Activated CD4-positive, alpha-beta T cell treated with anti-CD3 and anti-CD28 coated beads, Interleukin-2, Interleukin-4, amounts not matched to agents 100 ng/mL and 50 ng/mL, durations not matched to agents 16 hours and 8 hours (primary cell): Measurements from ENCODE around the gene LIMA1.
A peak's percentile ranks its signal among the peaks of the same experiment; 100 is the strongest.
"Not testable (repeated sequence)": the region's sequence is repeated elsewhere in the genome, so short reads cannot be mapped to it uniquely, and the experiment has no call there.

Source experiments
- DNase-seq: peaks from one replicate; pipeline ENCODE4 v3.0.0-alpha.2; 2020; ENCODE audit warnings: low spot score

LIMA1 gene

GRCh38 chr12:50247665-50248064 is 35.7 kb downstream of the LIMA1 start:
- not testable (repeated sequence) for DNase-seq

GRCh38 chr12:50246873-50247612 is 36.3 kb downstream of the LIMA1 start:
- peak; percentile 89 for DNase-seq

DNA sequence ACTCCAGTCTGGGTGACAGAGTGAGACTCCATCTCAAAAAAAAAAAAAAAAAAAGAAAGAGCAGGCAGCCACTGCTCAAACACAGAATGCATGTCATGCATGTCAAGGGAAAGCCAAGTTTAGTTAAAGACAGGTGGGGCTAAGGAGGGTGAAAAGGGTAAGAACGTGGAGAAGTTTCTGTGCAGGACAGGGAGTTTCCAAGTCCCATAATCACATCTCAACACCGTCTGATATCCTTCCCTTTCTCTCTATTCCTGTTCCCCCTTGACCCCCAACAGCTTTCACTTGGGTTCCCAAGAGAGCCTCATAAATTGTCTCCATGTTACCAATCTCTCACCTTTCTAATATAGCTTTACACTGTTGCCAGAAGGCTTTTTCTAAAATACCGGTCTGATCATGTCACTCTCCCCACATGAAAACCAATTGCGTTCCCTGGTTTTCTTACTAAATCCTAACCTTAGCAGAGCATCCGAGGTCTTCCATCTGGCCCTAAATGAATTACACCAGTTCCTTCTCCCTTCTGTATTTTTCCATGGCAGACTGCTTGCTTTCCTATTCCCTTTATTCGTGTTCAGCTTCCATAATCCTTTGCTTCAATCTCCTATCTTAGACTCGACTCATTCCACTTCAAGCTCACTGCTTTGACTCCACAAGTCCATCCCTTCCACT is 37.0 kb downstream of the LIMA1 start:
- DNase-seq: no peak

DNA sequence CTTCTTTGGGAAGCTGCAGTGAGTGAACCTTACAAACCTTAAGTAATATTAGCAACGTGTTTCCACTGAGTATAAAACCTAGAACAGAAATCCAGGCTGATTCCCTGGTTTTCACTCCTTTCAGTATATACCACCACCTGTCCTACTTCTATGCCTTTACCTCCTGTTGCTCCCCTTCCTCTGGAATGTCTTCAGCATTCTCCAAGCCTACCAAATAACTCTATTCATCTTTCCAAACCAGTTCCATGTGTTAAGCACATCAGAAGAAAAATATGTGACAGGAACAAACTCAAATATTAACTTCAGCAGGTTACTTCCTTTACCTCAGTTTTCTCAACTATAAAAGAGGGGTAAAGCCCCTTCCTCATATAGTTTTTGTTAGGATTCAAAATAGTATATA is 39.8 kb downstream of the LIMA1 start:
- DNase-seq: no peak

DNA sequence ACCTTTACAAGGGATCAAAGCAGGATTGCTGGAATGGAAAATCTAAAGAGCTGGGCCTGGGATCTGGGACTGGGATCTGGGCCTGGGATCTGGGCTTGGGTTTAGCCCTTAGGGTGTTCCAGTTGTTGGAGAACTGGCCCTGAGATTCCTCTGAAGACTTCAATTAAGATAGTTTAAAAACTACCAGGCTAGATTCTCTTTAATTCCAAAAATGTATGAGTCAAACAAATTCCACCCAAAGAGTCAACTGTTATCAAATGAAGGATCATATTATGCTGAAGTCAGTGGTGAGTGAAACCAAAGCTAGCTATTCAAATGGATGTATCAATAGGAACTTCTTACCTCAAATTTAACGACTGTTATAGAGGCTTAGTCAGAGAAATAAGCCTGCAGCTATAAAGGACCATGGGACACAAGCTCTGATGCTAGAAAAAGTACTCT is 40.5 kb downstream of the LIMA1 start:
- DNase-seq: no peak

GRCh38 chr12:50241178-50241577 is 42.1 kb downstream of the LIMA1 start:
- DNase-seq: no peak

DNA sequence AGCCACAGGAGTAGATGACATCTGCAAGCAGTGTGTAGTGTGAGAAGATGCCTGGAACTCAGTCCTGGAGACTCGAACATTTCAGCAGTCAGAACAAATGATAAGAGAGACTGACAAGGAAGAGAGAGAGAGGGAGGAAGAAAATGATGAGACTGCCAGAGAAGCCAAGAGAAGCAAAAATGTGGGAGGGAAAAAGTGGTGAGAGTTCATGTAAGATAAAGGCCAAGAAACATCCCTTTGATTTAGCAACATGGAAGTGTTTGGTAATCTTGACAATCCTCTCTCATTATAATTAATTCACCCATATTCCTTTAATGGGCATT is 42.6 kb downstream of the LIMA1 start:
- no peak for DNase-seq

DNA sequence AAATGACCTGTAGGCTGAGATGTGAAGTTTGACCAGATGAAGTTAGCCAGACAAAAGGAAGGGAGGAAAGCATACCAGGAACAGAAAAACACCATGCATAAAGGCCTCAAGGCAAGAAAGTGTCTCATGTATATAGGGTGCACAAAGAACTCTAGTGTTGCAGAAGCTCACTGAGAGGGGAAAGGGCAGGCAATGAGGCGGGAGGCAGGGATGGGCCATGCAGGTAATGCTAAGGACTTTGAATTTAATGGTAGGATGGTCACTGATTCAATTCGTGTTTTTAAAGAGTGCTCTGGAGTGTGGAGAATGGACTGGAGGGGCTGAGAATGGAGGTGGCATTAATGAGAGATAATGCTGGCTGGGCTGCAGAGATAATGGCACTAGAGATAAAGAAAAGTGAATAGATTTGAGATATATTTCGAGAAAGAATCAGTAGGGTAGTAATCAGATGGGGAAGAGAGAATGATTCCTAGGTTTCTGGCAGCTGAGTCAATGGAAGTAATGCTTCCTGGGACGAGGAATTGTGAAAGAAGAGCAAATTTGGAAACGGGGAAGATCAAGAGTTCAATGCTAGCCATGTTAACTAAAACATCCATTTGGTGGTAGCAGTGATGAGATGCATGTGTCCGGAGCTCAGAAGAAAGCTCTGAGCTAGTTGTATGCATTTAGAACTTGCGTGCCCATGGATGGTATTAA is 43.1 kb downstream of the LIMA1 start:
- DNase-seq: no peak

DNA sequence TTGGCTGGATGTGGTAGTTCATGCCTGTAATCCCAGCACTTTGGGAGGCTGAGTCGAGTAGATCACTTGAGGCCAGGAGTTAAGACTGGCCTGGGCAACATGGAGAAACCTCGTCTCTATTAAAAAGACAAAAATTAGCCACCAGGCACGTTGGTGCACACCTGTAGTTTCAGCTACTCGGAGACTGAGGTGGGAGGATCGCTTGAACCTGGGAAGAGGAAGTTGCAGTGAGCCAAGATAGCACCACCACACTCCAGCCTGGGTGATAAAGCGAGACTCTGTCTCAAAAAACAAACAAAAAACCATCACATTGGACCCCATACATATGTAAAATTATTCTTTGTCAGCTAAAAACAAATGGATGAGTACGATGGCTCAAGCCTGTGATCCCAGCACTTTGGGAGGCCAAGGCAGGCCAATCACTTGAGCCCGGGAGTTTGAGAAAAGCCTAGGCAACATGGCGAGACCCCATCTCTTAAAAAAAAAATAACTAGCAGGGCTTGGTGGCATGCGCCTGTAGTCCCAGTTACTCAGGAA is 43.9 kb downstream of the LIMA1 start:
- no peak for DNase-seq

DNA sequence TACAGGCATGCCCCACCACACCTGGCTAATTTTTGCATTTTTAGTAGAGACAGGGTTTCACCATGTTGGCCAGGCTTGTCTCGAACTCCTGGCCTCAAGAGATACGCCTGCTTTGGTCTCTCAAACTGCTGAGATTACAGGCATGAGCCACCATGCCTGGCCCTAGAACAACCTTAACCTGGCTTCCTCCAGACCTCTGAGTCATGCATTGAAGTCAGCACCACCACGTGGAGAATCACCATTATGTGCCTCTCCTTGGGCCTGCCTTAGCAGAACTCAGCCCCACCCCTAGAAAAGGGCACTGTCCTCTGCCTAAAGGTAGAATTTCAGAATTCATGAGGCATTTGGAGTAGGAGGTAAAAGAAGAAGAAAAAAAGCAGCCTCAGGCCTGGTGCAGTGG is 49.0 kb downstream of the LIMA1 start:
- DNase-seq: no peak

- no peak for DNase-seq
These were observed 50.5 kb downstream of the LIMA1 start for GRCh38 chr12:50232771-50233209.

GRCh38 chr12:50232206-50232605 is 51.1 kb downstream of the LIMA1 start:
- no peak for DNase-seq

DNA sequence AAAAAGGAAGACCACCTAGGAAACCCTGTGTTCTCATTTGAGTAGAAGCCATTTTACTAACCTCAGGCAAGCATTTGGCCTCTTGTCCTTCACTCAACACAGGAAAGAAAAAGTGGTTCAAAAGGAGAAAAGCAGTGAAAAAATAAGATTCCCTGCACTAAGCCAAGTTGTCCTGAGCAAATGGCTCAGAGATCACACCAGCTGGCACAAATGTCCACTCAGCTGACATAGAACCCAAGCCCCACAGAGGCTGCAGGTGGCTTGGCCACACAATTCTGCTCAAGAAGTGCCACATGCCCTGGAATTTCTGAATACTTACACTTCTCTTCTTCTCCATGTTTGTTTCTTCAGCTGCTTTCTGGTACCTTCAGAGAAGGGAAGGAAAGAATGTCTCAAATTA is 52.0 kb downstream of the LIMA1 start:
- no peak for DNase-seq

DNA sequence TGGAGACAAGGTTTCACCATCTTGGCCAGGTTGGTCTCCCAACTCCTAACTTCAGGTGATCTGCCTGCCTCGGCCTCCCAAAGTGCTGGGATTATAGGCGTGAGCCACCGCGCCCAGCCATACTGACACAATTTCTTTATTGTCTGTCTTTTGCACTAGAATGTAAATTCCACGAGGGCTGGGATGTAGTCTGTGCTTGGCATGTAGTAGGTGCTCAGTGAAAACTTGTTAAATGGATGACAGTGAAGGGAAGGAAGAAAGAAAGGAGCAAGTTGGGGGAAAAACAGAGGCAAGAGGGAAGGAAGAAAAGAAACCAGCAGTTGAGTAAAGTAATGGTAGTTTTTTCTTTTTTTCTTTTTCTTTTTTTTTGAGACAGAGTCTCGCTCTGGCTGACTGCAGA is 53.1 kb downstream of the LIMA1 start:
- no peak for DNase-seq

DNA sequence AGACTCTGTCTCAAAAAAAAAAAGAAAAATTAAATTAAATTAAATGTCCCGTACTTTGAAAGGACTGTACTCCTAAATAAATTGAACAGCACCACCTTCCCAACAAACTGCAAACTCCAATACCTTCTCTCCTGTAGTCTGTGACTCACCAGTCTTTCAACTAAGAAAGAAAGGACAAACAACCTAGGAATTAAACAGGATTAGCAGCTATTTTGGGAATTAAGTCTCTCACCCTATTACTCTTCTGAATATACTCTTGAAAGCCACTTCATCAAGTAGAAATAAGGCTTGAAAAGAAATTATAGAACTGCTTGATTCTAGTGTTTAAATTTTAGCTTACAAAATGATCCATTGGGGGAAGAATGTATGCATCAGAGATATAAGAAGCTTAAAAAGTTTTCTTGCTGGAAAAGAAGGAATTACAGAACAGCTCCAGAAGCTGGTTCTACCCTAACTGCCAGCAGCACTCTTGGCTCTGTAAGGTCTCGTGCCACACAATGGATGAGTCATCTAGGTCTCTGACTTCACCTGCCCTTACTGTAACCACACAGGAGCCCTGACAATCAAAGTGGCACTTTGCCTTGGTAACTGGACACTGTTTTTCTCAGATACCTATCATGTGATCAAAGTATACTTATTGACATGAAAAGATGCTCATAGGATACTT is 59.2 kb downstream of the LIMA1 start:
- DNase-seq: peak; percentile 85

DNA sequence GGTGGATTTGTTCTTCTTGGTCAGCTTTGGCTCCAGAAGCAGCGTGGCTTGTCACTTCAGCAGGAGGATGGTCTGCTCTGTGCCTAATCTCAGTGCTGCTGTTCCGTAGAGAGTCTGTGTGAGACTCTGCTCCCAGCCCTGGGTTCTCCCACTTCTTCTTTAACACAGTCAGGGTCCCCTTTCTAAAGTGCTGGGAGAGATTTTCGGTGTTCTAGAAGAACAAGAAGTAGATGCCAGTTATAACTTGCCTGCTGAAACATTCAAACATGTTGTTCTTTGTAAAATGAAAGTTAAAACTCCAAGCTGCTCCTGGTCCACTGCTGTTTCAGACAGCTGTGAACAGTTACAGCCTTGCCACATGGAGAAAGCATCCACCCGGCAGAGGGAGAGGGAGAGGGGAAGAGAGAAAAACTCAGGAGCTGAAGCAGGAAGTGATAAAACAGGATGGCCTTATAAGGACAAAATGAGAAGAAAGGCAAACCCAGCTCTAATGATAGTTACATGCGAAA is 61.0 kb downstream of the LIMA1 start:
- DNase-seq: peak; percentile 58

GRCh38 chr12:50221228-50222008 is 61.9 kb downstream of the LIMA1 start:
- DNase-seq: peak; percentile 45

DNA sequence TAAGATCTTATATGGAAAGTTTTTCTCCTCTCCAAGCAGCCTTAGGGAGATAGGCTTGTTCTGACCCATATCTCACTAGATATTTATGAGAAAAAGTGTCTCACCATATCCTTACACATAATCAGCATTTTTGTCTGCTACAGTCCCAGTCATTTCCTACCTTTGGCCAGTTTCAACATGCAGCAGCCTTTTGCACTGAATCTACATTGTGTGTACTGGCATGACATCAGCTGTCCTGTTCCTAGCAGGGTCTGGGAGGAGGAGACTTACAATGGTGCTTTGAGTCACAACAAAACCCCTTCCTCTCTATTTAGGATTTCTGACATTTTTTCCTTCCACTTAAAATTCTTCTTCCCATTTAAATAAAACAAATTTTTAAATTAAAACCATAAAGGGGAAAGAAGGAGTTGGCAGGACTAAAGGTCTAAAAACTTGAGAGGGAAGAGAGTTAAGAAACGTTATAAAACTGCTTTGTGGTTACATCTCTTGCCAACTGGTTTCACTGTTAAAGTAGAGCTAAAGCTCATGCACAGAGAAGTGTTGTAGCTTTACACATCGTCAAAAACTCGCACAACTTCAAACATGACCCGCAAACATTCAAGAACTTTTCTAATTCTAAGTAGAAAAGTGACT is 62.8 kb downstream of the LIMA1 start:
- DNase-seq: peak; percentile 93

GRCh38 chr12:50219544-50219943 is 63.8 kb downstream of the LIMA1 start:
- DNase-seq: no peak

- not testable (repeated sequence) for DNase-seq
These were observed 64.3 kb downstream of the LIMA1 start for GRCh38 chr12:50219001-50219400.

DNA sequence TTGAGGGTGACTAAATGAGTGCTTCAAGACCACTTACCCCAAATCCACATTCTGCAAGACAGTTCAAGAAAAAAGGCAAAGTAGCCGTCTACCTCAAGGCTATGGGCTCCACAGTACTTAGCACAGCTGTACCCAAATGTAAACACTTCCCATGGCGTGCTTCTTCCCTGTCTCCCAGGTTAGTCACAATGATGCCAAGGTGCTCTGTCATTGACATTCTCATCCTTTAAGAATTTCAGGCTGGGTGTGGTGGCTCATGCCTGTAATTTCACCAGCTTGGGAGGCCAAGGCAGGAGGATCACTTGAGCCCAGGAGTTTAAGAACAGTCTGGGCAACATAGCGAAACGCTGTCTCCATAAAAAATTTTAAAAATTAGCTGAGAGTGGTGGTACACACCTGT is 64.9 kb downstream of the LIMA1 start:
- DNase-seq: no peak
